Liver (tissue), 9 donors: ENCODE measurements around the gene LHFPL6. TPM values are rescaled to one million over a fixed set of nuclear protein-coding genes. Genes with fewer than 3 reads are reported as not detected.

ENCODE experiments used
- DNase-seq: peaks from one replicate; pipeline ENCODE4 v3.0.0-alpha.2; 2017; ENCODE audit warnings: low spot score
- H3K27ac ChIP-seq, 2 donors: one replicate each; pipeline ENCODE4 v1.7.0; 2013; ENCODE audit warnings: inconsistent platforms in 2 of 2, low read length in 2 of 2, control low read depth in 1 of 2, low read depth in 1 of 2, mild to moderate bottlenecking in 1 of 2
- H3K27me3 ChIP-seq, 4 donors: one replicate each; pipeline versions ENCODE4 v1.6.1 to v1.7.0; 2013; ENCODE audit warnings: low read length in 3 of 4, inconsistent platforms in 1 of 4, mild to moderate bottlenecking in 1 of 4, moderate library complexity in 1 of 4; ENCODE audit not compliant: control insufficient read depth in 4 of 4, insufficient read depth in 4 of 4
- H3K36me3 ChIP-seq, 4 donors: one replicate each; pipeline versions ENCODE4 v1.6.1 to v1.7.0; 2013; ENCODE audit warnings: low read length in 3 of 4, mild to moderate bottlenecking in 3 of 4, low read depth in 1 of 4, moderate library complexity in 1 of 4; ENCODE audit not compliant: control insufficient read depth in 4 of 4, insufficient read depth in 3 of 4
- H3K4me1 ChIP-seq, 4 donors: one replicate each; pipeline versions ENCODE4 v1.6.1 to v1.7.0; 2013; ENCODE audit warnings: low read length in 3 of 4, mild to moderate bottlenecking in 3 of 4, moderate library complexity in 1 of 4; ENCODE audit not compliant: control insufficient read depth in 4 of 4, insufficient read depth in 4 of 4
- H3K4me3 ChIP-seq, 3 donors: one replicate each; pipeline versions ENCODE4 v1.6.1 to v1.7.0; 2013; ENCODE audit warnings: low read length in 3 of 3, control low read depth in 1 of 3, low read depth in 1 of 3, mild to moderate bottlenecking in 1 of 3
- H3K9ac ChIP-seq, 2 donors: one replicate each; pipeline ENCODE4 v1.7.0; 2013; ENCODE audit warnings: low read length in 2 of 2, mild to moderate bottlenecking in 2 of 2, moderate library complexity in 2 of 2, control low read depth in 1 of 2, low read depth in 1 of 2
- H3K9me3 ChIP-seq, 4 donors: one replicate each; pipeline versions ENCODE4 v1.6.1 to v1.7.0; 2013; ENCODE audit warnings: low read length in 3 of 4; ENCODE audit not compliant: control insufficient read depth in 4 of 4
- EGR1 ChIP-seq, 2 donors: IDR thresholded peaks; 2 replicates each; pipeline ENCODE4 v1.6.1; 2016 to 2018; ENCODE audit warnings: antibody characterized with exemption in 2 of 2, low read depth in 2 of 2
- FOXA1 ChIP-seq: IDR thresholded peaks from 2 replicates; pipeline ENCODE4 v1.6.1; 2016; ENCODE audit warnings: antibody characterized with exemption
- FOXA2 ChIP-seq: IDR thresholded peaks from 2 replicates; pipeline ENCODE4 v1.6.1; 2016; ENCODE audit warnings: antibody characterized with exemption
- GABPA ChIP-seq, 2 donors: IDR thresholded peaks in 1 of 2; conservative IDR thresholded peaks in 1 of 2; 2 replicates each; pipeline ENCODE4 v1.6.1; 2016; ENCODE audit warnings: antibody characterized with exemption in 2 of 2, mild to moderate bottlenecking in 1 of 2, moderate library complexity in 1 of 2
- HNF4G ChIP-seq: IDR thresholded peaks from 2 replicates; pipeline ENCODE4 v1.6.1; 2016; ENCODE audit warnings: antibody characterized with exemption
- JUND ChIP-seq, 2 donors: IDR thresholded peaks; 2 replicates each; pipeline ENCODE4 v1.6.1; 2016; ENCODE audit warnings: antibody characterized with exemption in 2 of 2
- NR2F2 ChIP-seq: IDR thresholded peaks from 2 replicates; pipeline ENCODE4 v1.6.1; 2016; ENCODE audit warnings: antibody characterized with exemption
- RXRA ChIP-seq, 2 donors: IDR thresholded peaks; 2 replicates each; pipeline ENCODE4 v1.6.1; 2017 to 2018; ENCODE audit warnings: antibody characterized with exemption in 2 of 2, mild to moderate bottlenecking in 1 of 2
- SP1 ChIP-seq: IDR thresholded peaks from 2 replicates; pipeline ENCODE4 v1.6.1; 2018; ENCODE audit warnings: antibody characterized with exemption, mild to moderate bottlenecking
- TAF1 ChIP-seq: conservative IDR thresholded peaks from 2 replicates; pipeline ENCODE4 v1.6.1; 2016; ENCODE audit warnings: antibody characterized with exemption, mild to moderate bottlenecking
- YY1 ChIP-seq: IDR thresholded peaks from 2 replicates; pipeline ENCODE4 v1.6.1; 2016; ENCODE audit warnings: antibody characterized with exemption, mild to moderate bottlenecking
- WGBS: extraction: QIAGEN DNeasy Blood & Tissue Kit; methylation state at CpG from one replicate; pipeline ENCODE4 v1.1.7; 2013; 5-methylcytosine and 5-hydroxymethylcytosine counted together
- polyA plus RNA-seq, 2 donors: library from polyadenylated mRNA; stranded (reverse) in 1 of 2; unstranded in 1 of 2; fragments of 200-250 nt in 1 of 2; fragments of >200 nt in 1 of 2; fragmentation: Nextera tagmentation in 1 of 2; extraction: Ambion mirVana in 1 of 2; gene quantifications; one replicate each; pipeline versions ENCODE4 v1.2.1 to v1.2.3, GENCODE V29; 2013 to 2015
- total RNA-seq, 2 donors: library from RNA; depleted of rRNA; stranded (reverse); fragments of >200 nt; gene quantifications; one replicate each; pipeline ENCODE4 v1.2.3, GENCODE V29; 2014
- TF ChIP-seq, protein P1 (sequence below): IDR thresholded peaks from 2 replicates; pipeline ENCODE4 v1.6.1; 2016; ENCODE audit warnings: antibody characterized with exemption
- TF ChIP-seq, protein P2 (sequence below): IDR thresholded peaks from 2 replicates; pipeline ENCODE4 v1.6.1; 2016; ENCODE audit warnings: antibody characterized with exemption
- TF ChIP-seq, protein P3 (sequence below): fragments of 150-350 bp; IDR thresholded peaks from 2 replicates; pipeline ENCODE4 v1.5.1; 2017; ENCODE audit warnings: improper control_type of control experiment, low read depth, low read length; ENCODE audit not compliant: missing input control
- donor health status: healthy.
- donor health status: healthy.
- donor health status: healthy.
- donor health status: healthy.
- donor health status: healthy.

The LHFPL6 gene
- total and polyA plus RNA-seq, 4 donors: 2.6 to 8.3 (median 5.5) TPM

DNA sequence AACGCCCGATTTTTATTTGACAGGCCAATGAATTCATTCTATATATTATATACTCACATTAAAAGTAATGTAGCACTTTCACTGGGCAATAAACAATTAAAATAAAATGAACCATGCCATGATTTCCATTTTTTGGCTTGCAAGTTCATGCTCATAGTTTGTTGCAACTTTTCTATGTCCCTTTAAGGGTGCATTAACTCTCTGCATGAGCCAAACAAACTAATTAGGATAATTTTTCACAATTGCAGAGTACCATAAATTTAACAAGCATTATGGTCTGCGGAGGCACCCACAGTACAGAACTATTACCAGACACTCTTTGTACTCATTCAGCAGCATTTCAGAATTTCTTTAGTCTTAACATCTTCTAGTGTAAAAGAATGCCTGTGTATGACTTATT, 1.4 kb downstream of the LHFPL6 start (continued):
- TF ChIP-seq EGR1 (IDR thresholded peaks at IDR 0.05; ENCODE audit: low read depth in 2 of 2) (no peak), FOXA1 (no peak), GABPA (IDR thresholded peaks at IDR 0.05 in 1 of 2, conservative IDR thresholded peaks at IDR 0.05 in 1 of 2) (no peak)

DNA sequence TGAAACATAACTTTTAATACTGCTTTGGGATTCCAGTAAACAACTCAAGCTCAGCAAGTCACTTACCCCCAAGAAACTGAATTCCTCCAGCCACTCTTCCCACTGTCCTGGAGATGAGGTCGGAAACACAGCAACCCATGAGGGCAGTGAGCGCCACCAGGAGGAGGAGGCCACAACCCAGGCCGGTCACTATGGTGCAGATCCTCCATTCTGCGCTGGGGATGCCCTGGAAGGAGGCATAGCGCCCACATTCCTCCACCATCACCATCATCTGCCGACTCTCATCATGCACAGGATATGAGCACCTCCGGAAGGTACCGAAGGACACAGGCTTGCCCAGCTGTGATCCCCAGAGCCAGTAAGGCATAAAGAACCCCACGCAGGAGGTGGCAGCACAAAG, 2.2 kb downstream of the LHFPL6 start:
- Histone ChIP-seq H3K9ac (no peak overlapping the region), H3K36me3 (no peaks in the 10 kb centered on the region), H3K4me3 (no peak overlapping the region), H3K27ac (no peak overlapping the region), H3K9me3 (no peaks in the 10 kb centered on the region), H3K27me3 (peaks cover 0 to 10% (median under 1%) of the 10 kb centered on the region in 4 donors), H3K4me1 (peaks cover 4 to 15% (median 8%) of the 10 kb centered on the region in 4 donors)
- no peak for TF ChIP-seq FOXA2
- TF ChIP-seq, protein P1, sequence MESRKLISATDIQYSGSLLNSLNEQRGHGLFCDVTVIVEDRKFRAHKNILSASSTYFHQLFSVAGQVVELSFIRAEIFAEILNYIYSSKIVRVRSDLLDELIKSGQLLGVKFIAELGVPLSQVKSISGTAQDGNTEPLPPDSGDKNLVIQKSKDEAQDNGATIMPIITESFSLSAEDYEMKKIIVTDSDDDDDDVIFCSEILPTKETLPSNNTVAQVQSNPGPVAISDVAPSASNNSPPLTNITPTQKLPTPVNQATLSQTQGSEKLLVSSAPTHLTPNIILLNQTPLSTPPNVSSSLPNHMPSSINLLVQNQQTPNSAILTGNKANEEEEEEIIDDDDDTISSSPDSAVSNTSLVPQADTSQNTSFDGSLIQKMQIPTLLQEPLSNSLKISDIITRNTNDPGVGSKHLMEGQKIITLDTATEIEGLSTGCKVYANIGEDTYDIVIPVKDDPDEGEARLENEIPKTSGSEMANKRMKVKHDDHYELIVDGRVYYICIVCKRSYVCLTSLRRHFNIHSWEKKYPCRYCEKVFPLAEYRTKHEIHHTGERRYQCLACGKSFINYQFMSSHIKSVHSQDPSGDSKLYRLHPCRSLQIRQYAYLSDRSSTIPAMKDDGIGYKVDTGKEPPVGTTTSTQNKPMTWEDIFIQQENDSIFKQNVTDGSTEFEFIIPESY: no peak
- TF ChIP-seq, protein P2, sequence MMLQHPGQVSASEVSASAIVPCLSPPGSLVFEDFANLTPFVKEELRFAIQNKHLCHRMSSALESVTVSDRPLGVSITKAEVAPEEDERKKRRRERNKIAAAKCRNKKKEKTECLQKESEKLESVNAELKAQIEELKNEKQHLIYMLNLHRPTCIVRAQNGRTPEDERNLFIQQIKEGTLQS: no peak
- TF ChIP-seq JUND (IDR thresholded peaks at IDR 0.05): no peak
- TF ChIP-seq TAF1: no peak
- no peak for TF ChIP-seq FOXA1
- no peak for TF ChIP-seq RXRA (IDR thresholded peaks at IDR 0.05)
- TF ChIP-seq YY1: no peak
- no peak for TF ChIP-seq NR2F2
- no peak for DNase-seq
- WGBS: 77% methylated on average over 9 of the region's 9 CpGs

DNA sequence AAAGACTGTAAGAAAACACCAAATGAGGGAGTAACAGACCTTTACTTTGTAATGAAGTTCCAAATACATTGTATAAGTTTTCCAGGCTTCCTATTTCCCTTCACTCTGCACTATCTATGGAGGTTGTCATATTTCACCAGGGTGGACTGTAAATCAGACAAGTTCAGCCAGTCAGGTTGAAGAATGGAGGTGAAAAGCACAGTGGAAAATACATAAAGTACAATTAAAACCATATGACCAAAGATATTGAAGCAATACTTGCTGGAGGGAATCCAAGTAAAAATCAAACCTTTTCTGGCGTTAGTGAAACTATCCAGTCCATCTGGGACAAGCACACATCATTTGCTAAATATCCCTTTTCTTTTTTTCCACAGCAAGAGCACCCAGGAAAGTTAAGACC, 3.2 kb downstream of the LHFPL6 start:
- H3K9ac ChIP-seq: no peak overlapping the region
- no peaks in the 10 kb centered on the region for H3K36me3 ChIP-seq
- H3K27ac ChIP-seq: no peak overlapping the region
- DNase-seq: no peak
- H3K4me1 ChIP-seq: peaks cover 4 to 15% (median 8%) of the 10 kb centered on the region in 4 donors
- WGBS: 27% methylated on average over 1 of the region's 1 CpG
- peaks cover 0 to 10% (median under 1%) of the 10 kb centered on the region in 4 donors for H3K27me3 ChIP-seq
- no peak overlapping the region for H3K4me3 ChIP-seq
- TF ChIP-seq HNF4G (no peak), NR2F2 (no peak), EGR1 (IDR thresholded peaks at IDR 0.05; ENCODE audit: low read depth in 2 of 2) (no peak), TAF1 (no peak), SP1 (no peak), YY1 (no peak), GABPA (IDR thresholded peaks at IDR 0.05 in 1 of 2, conservative IDR thresholded peaks at IDR 0.05 in 1 of 2) (no peak), FOXA2 (no peak)
- TF ChIP-seq, protein P3, sequence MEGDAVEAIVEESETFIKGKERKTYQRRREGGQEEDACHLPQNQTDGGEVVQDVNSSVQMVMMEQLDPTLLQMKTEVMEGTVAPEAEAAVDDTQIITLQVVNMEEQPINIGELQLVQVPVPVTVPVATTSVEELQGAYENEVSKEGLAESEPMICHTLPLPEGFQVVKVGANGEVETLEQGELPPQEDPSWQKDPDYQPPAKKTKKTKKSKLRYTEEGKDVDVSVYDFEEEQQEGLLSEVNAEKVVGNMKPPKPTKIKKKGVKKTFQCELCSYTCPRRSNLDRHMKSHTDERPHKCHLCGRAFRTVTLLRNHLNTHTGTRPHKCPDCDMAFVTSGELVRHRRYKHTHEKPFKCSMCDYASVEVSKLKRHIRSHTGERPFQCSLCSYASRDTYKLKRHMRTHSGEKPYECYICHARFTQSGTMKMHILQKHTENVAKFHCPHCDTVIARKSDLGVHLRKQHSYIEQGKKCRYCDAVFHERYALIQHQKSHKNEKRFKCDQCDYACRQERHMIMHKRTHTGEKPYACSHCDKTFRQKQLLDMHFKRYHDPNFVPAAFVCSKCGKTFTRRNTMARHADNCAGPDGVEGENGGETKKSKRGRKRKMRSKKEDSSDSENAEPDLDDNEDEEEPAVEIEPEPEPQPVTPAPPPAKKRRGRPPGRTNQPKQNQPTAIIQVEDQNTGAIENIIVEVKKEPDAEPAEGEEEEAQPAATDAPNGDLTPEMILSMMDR: no peak
- TF ChIP-seq, protein P2: no peak
- H3K9me3 ChIP-seq: no peaks in the 10 kb centered on the region
